NCI-H146 treated with DMSO at 0.1 percent for 48 hours (cell line): ENCODE data around the gene SNCA.

Source experiments
- DNase-seq: peaks from one replicate; lab custom pipeline; 2025; ENCODE audit not compliant: unreplicated experiment; lab: John Stamatoyannopoulos, UW

Gene SNCA

GRCh38 chr4:89712827-89713226 lies 124.1 kb downstream of the SNCA start:
- no peak for DNase-seq

GRCh38 chr4:89712141-89712540 lies 124.8 kb downstream of the SNCA start:
- no peak for DNase-seq

DNA sequence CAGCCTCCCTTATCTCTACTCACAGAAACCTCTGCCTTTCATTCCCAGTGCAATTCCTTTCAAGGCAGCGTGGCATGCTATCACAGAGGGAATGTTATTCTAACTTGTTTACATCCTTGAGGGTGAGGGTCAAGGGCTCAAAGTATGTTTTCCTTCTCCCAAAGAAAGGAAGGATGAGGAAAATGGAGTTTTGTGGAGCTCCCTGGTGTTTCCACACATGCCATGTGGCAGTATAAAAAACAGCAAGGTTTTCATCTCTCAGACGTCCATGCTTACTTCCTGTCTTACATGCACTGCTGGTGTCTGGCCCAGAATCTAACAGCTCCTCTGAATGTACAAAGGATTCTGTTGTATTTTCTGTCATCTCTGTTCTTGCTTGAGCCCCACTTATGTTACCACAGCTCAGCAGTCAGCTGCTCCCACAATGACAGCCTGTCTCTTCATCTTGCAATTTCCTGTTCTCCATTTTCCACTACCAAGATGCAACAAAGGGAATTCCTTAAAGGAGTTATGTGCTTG lies 128.0 kb downstream of the SNCA start:
- no peak for DNase-seq

- DNase-seq: no peak
These were observed 129.5 kb downstream of the SNCA start for GRCh38 chr4:89707467-89707866.

DNA sequence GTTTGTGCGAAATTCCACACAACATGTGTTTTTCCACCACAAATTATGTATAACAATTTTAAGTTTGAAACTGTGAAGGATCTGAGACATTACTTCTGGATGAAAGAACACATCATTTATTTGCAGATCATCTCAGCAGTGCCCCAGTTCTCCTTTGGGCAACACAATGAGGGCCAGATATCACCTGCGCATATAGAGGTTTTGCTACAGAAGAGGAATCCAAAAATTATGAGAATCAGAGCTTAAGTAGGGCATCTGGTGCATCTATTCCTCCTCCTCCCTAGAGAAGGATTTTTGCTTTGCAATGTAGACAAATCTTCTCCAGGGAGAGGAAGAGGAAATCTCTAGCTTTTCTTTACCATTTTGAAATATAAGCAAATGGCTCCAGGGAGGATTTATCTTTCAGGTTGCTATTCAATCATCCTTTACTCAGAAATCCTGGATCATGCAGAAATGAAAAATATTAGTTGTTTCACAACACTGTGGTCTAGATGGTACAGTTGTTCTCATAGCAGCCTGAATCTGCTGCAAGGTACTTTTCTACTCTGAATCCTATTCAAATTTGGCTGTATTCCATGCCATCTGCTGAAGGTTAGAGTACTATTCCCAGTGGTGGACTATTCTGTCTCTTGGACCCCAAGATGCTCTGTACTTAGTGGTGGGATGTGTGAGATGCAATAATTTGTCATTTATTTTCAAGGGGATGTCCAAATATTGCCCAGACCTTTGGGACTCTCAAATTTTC lies 132.1 kb downstream of the SNCA start:
- no peak for DNase-seq

DNA sequence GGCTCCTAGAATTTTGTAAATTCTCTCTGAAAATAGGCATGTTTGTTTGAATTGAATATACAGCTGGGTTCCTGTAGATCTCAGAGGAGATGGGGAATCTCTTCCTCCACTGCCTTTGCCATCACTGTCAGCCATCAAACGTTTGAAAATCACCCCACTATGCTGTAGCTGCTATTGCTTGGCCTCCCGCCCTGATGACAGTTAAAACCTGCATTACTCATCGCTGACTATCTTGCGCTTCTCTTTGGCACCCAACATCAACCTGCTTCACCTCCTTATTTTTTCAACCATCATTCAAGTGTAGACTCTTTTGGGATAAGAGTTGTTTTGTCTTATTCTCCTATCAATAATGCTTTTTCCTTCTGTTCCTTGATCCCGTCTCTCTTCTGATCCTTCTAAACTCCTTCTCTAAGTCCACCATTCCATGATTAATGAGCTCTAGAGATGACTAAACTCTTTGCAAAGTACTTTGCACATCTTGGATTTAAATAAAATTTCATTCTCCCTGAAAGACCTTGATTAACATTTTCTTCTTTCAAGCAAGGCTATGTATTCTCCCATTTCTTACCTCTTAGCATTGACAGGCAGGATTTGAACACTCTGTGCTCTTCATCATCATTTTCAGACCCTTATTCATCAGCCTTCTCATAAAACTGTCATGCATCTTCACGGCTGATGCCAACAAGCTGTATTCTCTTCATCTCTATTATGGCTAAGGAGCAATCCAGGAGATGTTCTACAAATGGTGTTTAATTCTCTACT lies 133.0 kb downstream of the SNCA start:
- DNase-seq: no peak

GRCh38 chr4:89700766-89701423 lies 136.1 kb downstream of the SNCA start:
- no peak for DNase-seq

DNA sequence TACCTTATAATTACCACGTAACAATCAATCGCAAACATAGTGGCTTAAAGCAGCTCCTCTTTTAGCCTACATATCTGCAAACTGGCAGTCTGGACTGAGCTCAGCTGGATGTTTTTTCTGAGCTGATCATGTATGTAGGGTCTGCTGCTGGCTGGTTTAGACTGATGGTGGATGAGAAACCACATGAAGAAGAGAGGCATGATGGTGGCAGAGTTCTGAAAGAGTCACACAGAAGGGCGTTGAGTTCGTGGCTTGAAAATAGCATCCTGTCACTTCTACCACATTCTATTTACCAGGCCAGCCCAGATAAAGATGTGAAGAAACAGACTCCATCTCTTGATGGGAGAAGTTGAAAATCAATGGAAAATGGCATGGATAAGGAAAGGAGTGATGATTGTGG lies 151.3 kb downstream of the SNCA start:
- DNase-seq: no peak

- DNase-seq: no peak
These were observed 151.7 kb downstream of the SNCA start for GRCh38 chr4:89685277-89685676.

- no peak for DNase-seq
These were observed 152.4 kb downstream of the SNCA start for GRCh38 chr4:89684536-89684935.

GRCh38 chr4:89682808-89683207 lies 154.2 kb downstream of the SNCA start:
- no peak for DNase-seq

- no peak for DNase-seq
These were observed 155.3 kb downstream of the SNCA start for GRCh38 chr4:89681671-89682070.

DNA sequence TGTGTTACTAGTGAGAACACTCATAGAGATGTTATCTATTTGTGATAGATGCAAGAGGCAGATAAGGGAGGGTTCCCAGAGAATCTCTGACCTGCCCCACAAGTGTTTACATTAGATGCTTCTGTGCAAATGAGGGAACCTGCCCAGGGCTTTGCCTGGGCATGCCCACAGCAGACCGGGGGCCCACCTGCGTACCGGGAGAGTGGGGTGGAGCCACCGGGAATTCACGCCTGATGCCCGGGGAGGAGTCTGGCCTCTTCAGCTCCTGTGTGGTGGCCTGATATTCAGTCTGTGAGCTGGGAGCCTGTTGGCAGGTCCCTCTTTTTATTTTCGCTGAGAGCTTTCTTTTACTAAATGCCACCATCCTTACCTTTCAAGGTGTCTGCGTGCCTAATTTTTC lies 155.7 kb downstream of the SNCA start:
- peak; percentile 38 for DNase-seq

DNA sequence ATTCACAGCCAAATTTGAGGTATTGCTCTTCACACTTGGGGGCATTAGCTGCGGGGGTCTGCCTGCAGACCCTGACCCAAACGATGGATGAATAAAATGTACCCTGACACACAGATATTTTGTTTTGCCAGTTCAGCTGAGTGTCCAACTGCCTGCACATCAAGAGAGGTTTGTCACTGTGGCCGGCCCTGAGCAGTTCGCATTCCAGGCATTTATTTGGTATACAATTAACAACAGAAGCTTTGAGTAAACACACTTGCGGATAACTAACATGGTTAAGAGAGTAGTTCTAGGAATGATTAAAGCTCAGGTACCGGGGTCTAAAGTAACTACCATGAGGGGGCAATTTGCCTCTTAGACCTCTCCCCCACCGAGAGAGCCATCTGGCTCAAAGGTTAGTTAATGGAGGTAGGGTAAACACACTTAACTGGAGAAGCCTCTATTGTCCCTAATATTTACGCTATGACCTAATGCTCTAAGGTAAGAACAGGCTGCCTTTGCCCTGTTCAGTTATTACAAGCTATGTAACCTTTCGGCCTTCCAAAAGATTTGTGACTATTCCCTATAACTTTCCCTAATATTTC lies 162.0 kb downstream of the SNCA start:
- DNase-seq: peak; percentile 48
